Fibroblast of villous mesenchyme (primary cell): ENCODE measurements around the gene THRAP3. TPM values are rescaled to one million over a fixed set of nuclear protein-coding genes. Genes with fewer than 3 reads are reported as not detected.

Experiments
- DNase-seq: peaks from one replicate; pipeline ENCODE4 v3.0.0-alpha.2; 2010; ENCODE audit warnings: low read depth
- H3K4me3 ChIP-seq: 2 replicates; pipeline ENCODE4 v1.5.1; 2011; ENCODE audit warnings: low read depth, mild to moderate bottlenecking, low read length
- CTCF ChIP-seq: IDR thresholded peaks from 2 replicates; pipeline ENCODE4 v1.5.1; 2012; ENCODE audit warnings: low read depth, mild to moderate bottlenecking, low read length; ENCODE audit not compliant: insufficient read depth
- small RNA-seq: library from RNA; depleted of rRNA; stranded (forward); fragments of <200 nt; gene quantifications from one replicate; pipeline ENCODE3, GENCODE V24; 2012
- total RNA-seq: library from RNA; depleted of rRNA; stranded (reverse); fragments of >200 nt; gene quantifications from 2 replicates; pipeline ENCODE4 v1.2.3, GENCODE V29; 2012

THRAP3 gene
- total RNA-seq, 1 donor, result 130 TPM

DNA sequence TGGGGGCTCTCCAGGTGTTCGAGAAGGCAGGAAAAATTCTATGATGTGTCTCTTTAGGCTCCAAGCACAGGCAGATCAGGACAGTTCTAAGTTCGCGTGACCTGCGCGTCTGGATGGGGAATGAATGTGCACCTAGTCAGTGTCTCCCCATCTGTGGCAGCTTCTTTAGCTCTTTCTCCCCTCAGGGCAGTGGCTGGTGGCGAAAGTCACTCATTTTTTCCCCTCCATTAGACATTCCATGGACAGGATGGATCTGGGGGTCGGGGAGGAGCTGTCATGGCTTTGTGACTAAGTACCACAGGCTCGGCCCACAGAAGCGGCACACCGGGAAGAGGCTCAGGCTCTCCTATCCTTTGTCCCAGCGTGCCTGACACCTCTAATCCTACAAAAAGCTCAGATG, 130.2 kb downstream of the THRAP3 start:
- no peak overlapping the region for H3K4me3 ChIP-seq
- no peak for TF ChIP-seq CTCF
- no peak for DNase-seq

Small RNAs within 50 kb of the gene (small RNA-seq; reads per million reads assigned to genes)
- not detected for gene RN7SL131P
- gene UBE2V2P4, result not detected

Other genes starting within 250 kb of the THRAP3 start
- under 0.01 TPM in 1 of 2 replicates, not detected in the other for gene TEKT2, start 140.3 kb upstream of the THRAP3 start, total RNA-seq
- 25.0 and 26.4 TPM in 2 replicates for gene ADPRS, start 135.6 kb upstream of the THRAP3 start, total RNA-seq
- 4.7 and 6.8 TPM in 2 replicates for gene COL8A2, start 99.2 kb upstream of the THRAP3 start, total RNA-seq
- gene TRAPPC3, start 75.0 kb upstream of the THRAP3 start, total RNA-seq, result 94.6 and 102 TPM in 2 replicates
- 142 and 187 TPM in 2 replicates for gene MAP7D1, start 68.3 kb upstream of the THRAP3 start, total RNA-seq
- 3.9 and 5.8 TPM in 2 replicates for gene SH3D21, start 81.9 kb downstream of the THRAP3 start, total RNA-seq
- gene EVA1B, start 99.2 kb downstream of the THRAP3 start, total RNA-seq, result 191 and 305 TPM in 2 replicates
- 17.4 and 24.6 TPM in 2 replicates for gene STK40, start 161.5 kb downstream of the THRAP3 start, total RNA-seq
- 6.9 and 10.0 TPM in 2 replicates for gene LSM10, start 173.5 kb downstream of the THRAP3 start, total RNA-seq
- gene OSCP1, start 226.0 kb downstream of the THRAP3 start, total RNA-seq, result 6.0 and 8.1 TPM in 2 replicates
- 63.5 and 83.8 TPM in 2 replicates for gene MRPS15, start 239.9 kb downstream of the THRAP3 start, total RNA-seq